ELF-1 (cell line): ENCODE measurements around the gene COQ4.
"Not testable (repeated sequence)": the region's sequence is repeated elsewhere in the genome, so short reads cannot be mapped to it uniquely, and the experiment has no call there.

ENCODE experiments used
- DNase-seq: peaks from one replicate; pipeline ENCODE4 v3.0.0-alpha.2; 2016; ENCODE audit warnings: low read depth, low spot score

Gene COQ4

DNA sequence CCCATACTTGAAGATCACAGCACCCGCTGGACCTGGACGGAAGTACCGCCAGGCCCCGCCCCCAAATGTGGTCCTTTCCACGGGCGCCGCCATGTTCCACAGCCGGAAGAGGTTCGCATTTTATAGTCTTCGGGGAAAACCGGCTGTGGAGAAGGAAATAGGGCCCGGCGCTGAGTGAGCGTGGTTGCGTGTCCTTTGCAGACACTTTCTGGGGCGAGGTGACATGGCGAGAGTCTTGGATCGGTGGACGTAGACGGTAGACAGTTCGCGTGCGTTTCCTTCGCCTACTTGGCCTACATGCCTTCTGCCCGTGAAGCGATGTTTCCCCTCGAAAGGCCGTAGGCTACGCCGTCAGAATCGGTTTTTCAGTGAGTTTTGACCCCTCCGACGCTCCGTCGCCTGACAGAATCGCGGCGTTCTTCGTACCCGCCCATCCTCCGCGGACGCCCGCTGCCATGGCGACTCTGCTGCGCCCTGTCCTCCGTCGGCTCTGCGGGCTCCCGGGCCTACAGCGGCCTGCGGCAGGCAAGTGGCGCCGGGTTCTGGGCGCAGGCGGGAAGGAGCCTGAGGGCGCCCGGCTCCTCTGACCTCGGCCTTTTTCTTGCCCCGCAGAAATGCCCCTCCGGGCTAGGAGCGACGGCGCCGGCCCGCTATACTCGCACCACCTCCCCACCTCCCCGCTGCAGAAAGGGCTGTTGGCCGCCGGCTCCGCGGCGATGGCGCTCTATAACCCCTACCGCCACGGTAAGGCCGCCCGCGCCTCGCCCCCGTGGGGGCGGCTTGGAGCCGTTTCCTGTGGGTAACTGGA, at the start of gene COQ4, which contains the start of gene TRUB2:
Gene COQ4, plus strand, starts transcription at position 436 of the 808 bp plus-strand sequence. Its CDS starts 20 bp downstream, at position 456.
Gene TRUB2, minus strand, starts transcription at position 44 of the 808 bp plus-strand sequence. Its CDS starts 39 bp downstream, at position 5.
- DNase-seq, result peak; percentile 96

GRCh38 chr9:128274245-128274644, 48.4 kb upstream of the COQ4 start:
- DNase-seq, result no peak

GRCh38 chr9:128275198-128276007, 47.2 kb upstream of the COQ4 start, which contains the start of gene GOLGA2:
Gene GOLGA2 (minus strand): TSS chr9:128276007. CDS start chr9:128275976, 31 bp downstream.
- DNase-seq, result peak; percentile 62

DNA sequence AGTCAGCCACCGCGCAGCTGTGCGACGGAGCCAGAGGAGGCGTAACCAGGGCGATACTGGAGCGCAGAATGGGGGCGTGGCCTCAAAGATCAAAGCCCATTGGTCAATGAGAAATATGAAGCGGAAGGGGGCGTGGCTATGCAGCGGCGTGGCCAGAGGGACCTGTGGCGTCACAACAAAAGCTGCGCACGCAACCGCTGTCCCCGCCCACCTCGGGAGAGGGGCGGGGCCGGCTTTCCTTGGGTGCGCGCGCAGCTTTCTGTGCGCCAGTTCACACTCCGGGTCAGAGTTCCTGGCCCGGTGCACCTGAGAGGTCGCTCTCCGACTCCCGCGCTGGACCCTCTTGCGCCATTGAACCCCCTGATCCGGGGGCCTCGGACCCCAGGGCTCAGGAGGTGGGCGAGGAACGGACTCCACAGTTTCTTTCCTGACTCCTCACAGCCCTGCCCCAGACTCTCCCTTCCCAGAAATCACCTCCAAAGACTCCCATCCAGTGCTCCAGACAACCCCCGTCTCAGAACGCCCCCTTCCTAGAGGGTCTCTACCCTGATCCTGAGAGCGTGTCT, 46.5 kb upstream of the COQ4 start, which contains the start of gene SWI5:
Gene SWI5, plus strand, starts transcription at position 269 of the 566 bp plus-strand sequence.
- peak; percentile 100 for DNase-seq

GRCh38 chr9:128276574-128277270, 45.9 kb upstream of the COQ4 start:
- peak; percentile 44 for DNase-seq

- not testable (repeated sequence) for DNase-seq
These were observed 43.3 kb upstream of the COQ4 start for GRCh38 chr9:128279088-128280073.

- DNase-seq, result no peak
These were observed 42.5 kb upstream of the COQ4 start for GRCh38 chr9:128280084-128280622.

DNA sequence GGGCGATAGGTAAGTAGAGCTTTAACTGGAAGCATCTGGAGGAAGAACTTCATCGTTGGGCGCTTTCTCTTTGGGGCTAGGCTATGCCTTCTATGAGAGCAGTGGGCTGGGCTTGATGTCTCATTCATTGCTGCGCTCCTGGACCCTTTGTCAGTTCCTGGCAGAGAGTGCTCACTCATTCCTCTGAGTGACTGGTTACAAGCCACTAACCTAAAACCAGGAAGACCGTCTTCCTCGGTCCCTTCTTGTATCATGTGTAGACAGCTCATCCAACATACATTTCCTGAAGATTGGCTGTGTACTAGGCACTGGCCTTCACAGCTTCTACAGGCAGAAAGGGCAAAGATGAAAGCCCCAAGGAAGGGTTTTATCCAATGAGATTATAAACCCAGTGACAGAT, 40.1 kb upstream of the COQ4 start:
- no peak for DNase-seq

GRCh38 chr9:128285033-128285784, 37.4 kb upstream of the COQ4 start:
- no peak for DNase-seq

DNA sequence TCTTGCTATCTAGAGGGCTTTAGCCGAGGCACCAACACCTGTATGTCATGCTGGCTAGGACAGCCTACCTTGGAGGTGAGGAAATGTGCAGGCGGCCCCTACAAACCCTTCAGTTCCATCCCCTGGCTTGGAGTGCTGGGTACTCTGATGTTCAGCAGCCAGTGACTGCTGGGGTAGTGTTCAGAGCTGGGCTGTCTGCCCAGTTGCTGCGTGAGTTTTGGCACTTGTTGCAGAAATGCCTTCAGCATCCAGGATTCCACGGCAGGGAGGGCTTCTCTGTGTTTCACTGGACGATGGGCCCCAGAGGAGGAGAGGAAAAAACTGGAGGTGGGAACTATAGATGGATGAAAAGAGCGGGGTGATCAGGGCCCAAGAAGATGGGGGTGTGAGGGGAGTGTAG, 36.2 kb upstream of the COQ4 start:
- DNase-seq, result no peak

DNA sequence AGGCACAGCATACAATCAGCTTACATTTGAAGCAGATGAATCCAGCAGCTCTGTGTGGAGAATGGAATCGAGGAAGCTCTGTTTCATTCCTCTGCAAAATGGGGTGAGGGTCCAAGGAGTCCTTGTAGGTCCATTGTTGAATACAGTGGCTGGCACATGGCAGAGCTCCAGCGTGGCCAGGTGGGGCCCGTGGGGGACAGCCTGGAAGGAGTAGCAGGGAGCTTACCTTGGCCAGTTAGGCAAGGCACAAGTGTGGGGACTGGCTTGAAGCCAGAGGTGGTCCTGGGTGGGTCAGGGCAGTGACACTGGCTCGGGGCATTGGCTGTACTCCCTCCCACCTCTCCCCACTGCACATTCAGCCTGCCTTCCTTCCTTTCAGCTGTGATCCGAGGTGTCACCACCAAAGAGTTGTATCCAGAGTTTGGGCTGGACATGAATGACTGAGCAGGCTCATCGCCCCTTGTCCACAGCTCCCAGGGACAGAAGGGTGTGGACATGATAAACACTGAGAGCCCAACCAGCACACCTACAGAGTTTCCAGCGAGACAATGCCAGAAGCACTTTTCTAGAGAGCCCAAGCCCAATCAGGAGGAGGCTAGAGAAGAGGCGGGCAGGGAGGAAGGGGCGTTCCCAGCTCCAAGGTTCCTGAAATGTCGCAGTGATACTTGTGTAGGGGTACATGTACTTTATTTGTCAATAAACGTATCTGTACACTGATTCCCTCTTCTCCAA, 34.2 kb upstream of the COQ4 start:
- DNase-seq, result peak; percentile 75

GRCh38 chr9:128292009-128292408, 30.6 kb upstream of the COQ4 start:
- DNase-seq, result no peak

DNA sequence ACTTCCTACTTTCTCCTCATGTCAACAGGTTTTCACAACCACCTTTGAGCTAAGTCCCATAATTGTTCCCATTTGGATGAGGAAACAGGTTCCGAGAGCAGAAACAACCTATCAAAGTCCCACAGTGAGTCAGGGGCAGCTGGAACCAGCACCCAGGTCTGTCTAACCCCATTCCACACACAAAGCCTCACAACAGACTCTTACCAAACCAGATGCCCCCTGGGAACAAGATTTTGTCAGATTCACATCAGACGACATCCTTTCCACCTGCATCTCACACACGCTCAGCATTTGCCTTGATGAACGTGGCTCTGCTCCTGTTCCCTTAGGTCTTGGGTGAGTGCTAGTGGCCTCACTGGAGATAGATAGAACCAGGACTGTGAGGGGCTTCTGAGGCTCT, 29.5 kb upstream of the COQ4 start:
- no peak for DNase-seq

GRCh38 chr9:128294142-128294541, 28.5 kb upstream of the COQ4 start:
- no peak for DNase-seq

GRCh38 chr9:128296340-128297220, 26.1 kb upstream of the COQ4 start:
- no peak for DNase-seq

GRCh38 chr9:128297221-128297773, 25.3 kb upstream of the COQ4 start:
- no peak for DNase-seq
